ENCODE data around the gene WSCD2.
"Not testable (repeated sequence)": the region's sequence is repeated elsewhere in the genome, so short reads cannot be mapped to it uniquely, and the experiment has no call there.

Gene WSCD2

GRCh38 chr12:108213871-108214445 is 84.9 kb downstream of the WSCD2 start:
- no peak for DNase-seq (ENCODE audit: low read depth)
- TF ChIP-seq CTCF (IDR thresholded peaks at IDR 0.05; ENCODE audit: control insufficient read depth, extremely low read depth, insufficient read depth) = no peak
- H3K4me3 ChIP-seq (ENCODE audit: low read depth, low read length) = no peak overlapping the region

- DNase-seq (ENCODE audit: low read depth) = no peak
- no peak overlapping the region for H3K4me3 ChIP-seq (ENCODE audit: low read depth, low read length)
- no peak for TF ChIP-seq CTCF (IDR thresholded peaks at IDR 0.05; ENCODE audit: control insufficient read depth, extremely low read depth, insufficient read depth)
These were observed 85.4 kb downstream of the WSCD2 start for GRCh38 chr12:108214486-108214885.

GRCh38 chr12:108215458-108215857 is 86.4 kb downstream of the WSCD2 start:
- TF ChIP-seq CTCF (IDR thresholded peaks at IDR 0.05; ENCODE audit: control insufficient read depth, extremely low read depth, insufficient read depth) = no peak
- no peak overlapping the region for H3K4me3 ChIP-seq (ENCODE audit: low read depth, low read length)
- DNase-seq (ENCODE audit: low read depth) = no peak

DNA sequence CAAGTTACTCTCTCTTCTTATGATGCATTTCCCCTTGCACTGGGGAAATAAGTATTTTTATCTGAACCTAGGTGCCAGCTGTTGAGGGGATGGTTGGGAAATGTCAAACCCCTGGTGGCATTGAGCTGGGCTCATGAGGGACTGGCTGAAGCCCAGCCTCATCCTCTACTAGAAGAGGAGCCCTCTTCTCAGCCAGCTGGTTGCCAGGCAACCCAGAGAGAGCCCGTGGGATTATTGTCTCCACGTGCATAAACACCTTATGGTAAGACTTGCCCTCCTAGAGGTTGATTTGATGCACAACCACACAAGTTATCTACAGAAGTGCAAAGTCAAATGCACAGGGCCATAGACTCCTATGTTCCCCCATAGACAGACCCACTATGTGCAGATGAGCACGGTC is 89.8 kb downstream of the WSCD2 start:
- no peak for TF ChIP-seq CTCF (IDR thresholded peaks at IDR 0.05; ENCODE audit: control insufficient read depth, extremely low read depth, insufficient read depth)
- H3K4me3 ChIP-seq (ENCODE audit: low read depth, low read length) = no peak overlapping the region

GRCh38 chr12:108225101-108225500 is 96.0 kb downstream of the WSCD2 start:
- not testable (repeated sequence) for DNase-seq (ENCODE audit: low read depth); H3K4me3 ChIP-seq (ENCODE audit: low read depth, low read length)

More for the DNA sequence above, 89.8 kb downstream of the WSCD2 start:
- no peak for DNase-seq (ENCODE audit: low read depth)

GRCh38 chr12:108226866-108227265 is 97.8 kb downstream of the WSCD2 start:
- no peak for DNase-seq (ENCODE audit: low read depth)
- no peak overlapping the region for H3K4me3 ChIP-seq (ENCODE audit: low read depth, low read length)
- TF ChIP-seq CTCF (IDR thresholded peaks at IDR 0.05; ENCODE audit: control insufficient read depth, extremely low read depth, insufficient read depth) = no peak

- TF ChIP-seq CTCF (IDR thresholded peaks at IDR 0.05; ENCODE audit: control insufficient read depth, extremely low read depth, insufficient read depth) = no peak
- H3K4me3 ChIP-seq (ENCODE audit: low read depth, low read length) = no peak overlapping the region
- DNase-seq (ENCODE audit: low read depth) = no peak
These were observed 99.7 kb downstream of the WSCD2 start for GRCh38 chr12:108228746-108229145.

Data from LNCaP clone FGC (cell line).